ENCODE results near the gene AGAP1. TPM values are rescaled to one million over a fixed set of nuclear protein-coding genes. Genes with fewer than 3 reads are reported as not detected.
A peak's percentile ranks its signal among the peaks of the same experiment; 100 is the strongest.

Gene AGAP1
- total RNA-seq, 2 donors from 2014 or later: 32.8 to 34.7 TPM

DNA sequence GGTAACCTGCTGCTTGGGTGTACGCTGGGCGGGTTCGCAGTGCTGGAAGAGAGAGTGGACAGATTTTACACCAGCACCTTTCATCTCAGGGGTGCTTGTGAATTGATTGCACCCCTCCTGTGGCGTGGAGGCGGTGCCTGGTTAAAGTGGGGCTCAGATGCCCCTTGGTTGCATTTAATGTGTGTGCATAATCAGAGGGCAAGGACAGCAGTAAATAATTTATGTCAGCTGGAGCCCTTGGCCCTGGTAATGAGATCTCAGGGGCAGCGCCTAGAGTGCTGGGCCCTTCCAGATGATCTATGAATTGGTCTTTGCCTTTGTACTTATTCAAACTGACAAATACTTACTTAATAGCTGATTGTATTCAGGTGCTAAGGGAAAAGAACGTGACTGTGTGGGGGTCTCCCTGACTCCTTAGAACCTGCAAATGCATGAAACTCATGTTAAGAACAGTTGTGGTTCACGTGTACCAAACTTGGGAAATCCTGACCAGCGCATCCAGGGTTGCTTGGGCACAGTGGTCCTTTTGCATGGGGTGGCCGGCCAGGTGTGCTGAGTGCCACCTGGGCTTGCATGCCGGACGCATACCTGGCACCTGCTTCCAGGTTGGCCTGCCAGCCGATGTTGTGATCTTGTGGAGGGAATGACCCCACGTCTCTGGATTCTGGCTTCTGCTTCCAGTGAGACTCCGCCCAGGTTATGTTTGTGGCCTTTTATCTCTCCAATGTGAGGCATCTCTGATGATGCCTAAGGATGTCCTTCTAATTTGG is 118.5 kb downstream of the AGAP1 start:
- no peak overlapping the region for H3K4me3 ChIP-seq (ENCODE audit: low read length)
- Mint-ChIP-seq H3K4me3 (no peak overlapping the region), H3K27ac (no peak overlapping the region), H3K36me3 (ENCODE audit: low read depth) (peaks cover 3% of the 10 kb centered on the region), H3K27me3 (ENCODE audit: insufficient read depth) (no peaks in the 10 kb centered on the region), H3K4me1 (peaks cover 19% of the 10 kb centered on the region), H3K9me3 (no peaks in the 10 kb centered on the region)
- H3K9ac ChIP-seq (ENCODE audit: extremely low read depth, low read length, poor library complexity, severe bottlenecking): no peak overlapping the region
- H3K27me3 ChIP-seq (ENCODE audit: control insufficient read depth, insufficient read depth, low read length, poor library complexity, severe bottlenecking): no peaks in the 10 kb centered on the region
- TF ChIP-seq, protein P1, sequence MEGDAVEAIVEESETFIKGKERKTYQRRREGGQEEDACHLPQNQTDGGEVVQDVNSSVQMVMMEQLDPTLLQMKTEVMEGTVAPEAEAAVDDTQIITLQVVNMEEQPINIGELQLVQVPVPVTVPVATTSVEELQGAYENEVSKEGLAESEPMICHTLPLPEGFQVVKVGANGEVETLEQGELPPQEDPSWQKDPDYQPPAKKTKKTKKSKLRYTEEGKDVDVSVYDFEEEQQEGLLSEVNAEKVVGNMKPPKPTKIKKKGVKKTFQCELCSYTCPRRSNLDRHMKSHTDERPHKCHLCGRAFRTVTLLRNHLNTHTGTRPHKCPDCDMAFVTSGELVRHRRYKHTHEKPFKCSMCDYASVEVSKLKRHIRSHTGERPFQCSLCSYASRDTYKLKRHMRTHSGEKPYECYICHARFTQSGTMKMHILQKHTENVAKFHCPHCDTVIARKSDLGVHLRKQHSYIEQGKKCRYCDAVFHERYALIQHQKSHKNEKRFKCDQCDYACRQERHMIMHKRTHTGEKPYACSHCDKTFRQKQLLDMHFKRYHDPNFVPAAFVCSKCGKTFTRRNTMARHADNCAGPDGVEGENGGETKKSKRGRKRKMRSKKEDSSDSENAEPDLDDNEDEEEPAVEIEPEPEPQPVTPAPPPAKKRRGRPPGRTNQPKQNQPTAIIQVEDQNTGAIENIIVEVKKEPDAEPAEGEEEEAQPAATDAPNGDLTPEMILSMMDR (conservative IDR thresholded peaks at IDR 0.05): no peak
- no peak for DNase-seq
- WGBS, 2 experiments (ENCODE audit: insufficient coverage in 1 of 2, insufficient read length in 1 of 2): 93 to 96% methylated on average over 12 to 15 of the region's 15 CpGs
- H3K27ac ChIP-seq (ENCODE audit: low read depth, low read length): peak overlapping the region; percentile 79
- H3K9me3 ChIP-seq (ENCODE audit: control insufficient read depth, low read length): no peaks in the 10 kb centered on the region
- H3K4me1 ChIP-seq (ENCODE audit: control insufficient read depth, insufficient read depth, low read length): peaks cover 4% of the 10 kb centered on the region
- no peaks in the 10 kb centered on the region for H3K36me3 ChIP-seq (ENCODE audit: control insufficient read depth, insufficient read depth, low read length)

DNA sequence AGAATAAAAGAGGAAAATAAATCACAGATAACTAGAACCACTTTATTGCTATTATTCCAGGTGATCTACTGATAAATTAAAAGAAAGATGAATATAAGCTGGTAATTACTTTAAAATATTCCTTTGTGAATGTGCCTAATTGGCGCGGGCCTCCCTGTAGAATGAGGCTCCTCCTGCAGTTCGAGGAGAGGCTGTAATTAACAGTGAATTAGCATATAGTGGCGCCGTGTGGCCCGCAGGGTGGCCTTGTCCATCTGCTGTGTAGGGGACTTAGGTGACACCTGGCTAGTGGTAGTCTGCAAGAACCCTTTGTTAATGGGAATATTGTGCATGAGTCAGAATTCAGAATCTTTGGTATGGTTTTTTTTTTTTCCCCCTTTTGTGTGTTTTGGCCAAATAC is 119.8 kb downstream of the AGAP1 start:
- Mint-ChIP-seq H3K27ac (no peak overlapping the region), H3K36me3 (ENCODE audit: low read depth) (peaks cover 3% of the 10 kb centered on the region), H3K27me3 (ENCODE audit: insufficient read depth) (no peaks in the 10 kb centered on the region), H3K4me3 (no peak overlapping the region), H3K4me1 (peaks cover 19% of the 10 kb centered on the region), H3K9me3 (no peaks in the 10 kb centered on the region)
- H3K27ac ChIP-seq (ENCODE audit: low read depth, low read length): peak overlapping the region; percentile 64
- H3K9ac ChIP-seq (ENCODE audit: extremely low read depth, low read length, poor library complexity, severe bottlenecking): no peak overlapping the region
- H3K36me3 ChIP-seq (ENCODE audit: control insufficient read depth, insufficient read depth, low read length): no peaks in the 10 kb centered on the region
- no peak for DNase-seq
- H3K4me1 ChIP-seq (ENCODE audit: control insufficient read depth, insufficient read depth, low read length): peaks cover 4% of the 10 kb centered on the region
- H3K4me3 ChIP-seq (ENCODE audit: low read length): no peak overlapping the region
- TF ChIP-seq, protein P1 (conservative IDR thresholded peaks at IDR 0.05): no peak
- H3K9me3 ChIP-seq (ENCODE audit: control insufficient read depth, low read length): no peaks in the 10 kb centered on the region
- WGBS, 2 experiments (ENCODE audit: insufficient coverage in 1 of 2, insufficient read length in 1 of 2): 94% methylated on average over 6 of the region's 6 CpGs
- no peaks in the 10 kb centered on the region for H3K27me3 ChIP-seq (ENCODE audit: control insufficient read depth, insufficient read depth, low read length, poor library complexity, severe bottlenecking)

DNA sequence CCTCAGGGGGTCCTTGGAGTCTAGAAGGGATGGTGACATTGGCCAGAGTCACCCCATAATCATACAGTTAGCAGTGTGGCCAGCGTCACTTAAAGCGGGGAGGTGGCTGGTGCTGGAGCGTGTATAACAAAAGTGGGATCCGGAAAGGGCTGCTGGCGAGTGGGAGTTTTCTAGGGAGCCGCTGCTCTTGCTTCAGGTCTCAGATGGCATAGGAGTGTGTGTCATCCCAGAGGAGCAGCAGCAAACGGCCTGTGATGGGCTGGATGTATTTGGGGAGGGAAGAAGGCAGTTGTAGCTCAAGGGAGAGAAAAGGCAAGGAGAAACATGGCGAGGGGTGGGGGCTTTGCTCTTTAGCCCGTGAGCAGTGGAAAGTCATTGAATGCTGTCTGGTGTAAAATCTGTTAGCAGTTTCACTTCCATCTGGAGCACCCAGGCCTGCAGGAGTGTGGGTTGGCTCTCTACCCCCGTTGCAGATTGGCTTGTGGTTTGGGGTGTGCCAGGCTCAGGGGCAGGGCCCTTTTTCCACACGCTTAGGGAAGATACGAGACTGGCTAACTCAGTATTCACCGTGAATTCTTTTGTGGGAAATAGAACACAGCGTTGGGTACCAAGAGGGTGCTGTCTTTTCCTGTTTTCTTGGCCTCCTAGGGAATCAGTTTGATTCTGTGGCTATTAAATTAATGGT is 120.5 kb downstream of the AGAP1 start:
- H3K9me3 ChIP-seq (ENCODE audit: control insufficient read depth, low read length): no peaks in the 10 kb centered on the region
- H3K36me3 Mint-ChIP-seq (ENCODE audit: low read depth): peaks cover 3% of the 10 kb centered on the region
- no peak overlapping the region for H3K4me3 Mint-ChIP-seq
- no peaks in the 10 kb centered on the region for H3K27me3 ChIP-seq (ENCODE audit: control insufficient read depth, insufficient read depth, low read length, poor library complexity, severe bottlenecking)
- H3K27me3 Mint-ChIP-seq (ENCODE audit: insufficient read depth): no peaks in the 10 kb centered on the region
- TF ChIP-seq, protein P1 (conservative IDR thresholded peaks at IDR 0.05): no peak
- no peaks in the 10 kb centered on the region for H3K36me3 ChIP-seq (ENCODE audit: control insufficient read depth, insufficient read depth, low read length)
- no peak overlapping the region for H3K27ac Mint-ChIP-seq
- peaks cover 4% of the 10 kb centered on the region for H3K4me1 ChIP-seq (ENCODE audit: control insufficient read depth, insufficient read depth, low read length)
- no peak overlapping the region for H3K4me3 ChIP-seq (ENCODE audit: low read length)
- no peak overlapping the region for H3K9ac ChIP-seq (ENCODE audit: extremely low read depth, low read length, poor library complexity, severe bottlenecking)
- WGBS, 2 experiments (ENCODE audit: insufficient coverage in 1 of 2, insufficient read length in 1 of 2): 94 to 95% methylated on average over 11 to 14 of the region's 14 CpGs
- no peak for DNase-seq
- peaks cover 19% of the 10 kb centered on the region for H3K4me1 Mint-ChIP-seq
- H3K27ac ChIP-seq (ENCODE audit: low read depth, low read length): peak overlapping the region; percentile 64
- no peaks in the 10 kb centered on the region for H3K9me3 Mint-ChIP-seq

Data from endodermal cell (in vitro differentiated cells).